ENCODE measurements around the gene GRIA2. TPM values are rescaled to one million over a fixed set of nuclear protein-coding genes. Genes with fewer than 3 reads are reported as not detected.

GRIA2 gene
- total RNA-seq, 2 donors from 2014 or later, result 0.91 to 5.1 TPM

DNA sequence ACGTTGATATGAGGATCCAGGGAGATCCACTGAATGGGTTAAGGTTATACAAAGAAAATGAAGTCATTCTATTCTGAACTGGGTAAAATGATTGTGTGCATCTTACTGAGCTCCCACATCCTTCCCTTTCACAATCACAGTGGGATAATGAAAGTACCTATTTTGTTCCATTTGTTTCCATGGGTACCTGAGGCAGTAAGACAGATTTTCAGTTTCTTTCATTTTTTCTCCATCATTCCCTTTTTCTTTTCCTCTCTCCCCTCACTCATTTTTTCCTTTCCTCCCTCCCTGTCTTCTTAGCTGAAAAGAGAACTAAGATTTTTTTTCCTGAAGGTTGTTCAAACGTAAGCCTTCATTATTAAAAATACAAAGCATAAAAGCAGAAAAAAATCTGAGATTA is 4.6 kb downstream of the GRIA2 start:
- WGBS, result 57% methylated on average over 2 of the region's 2 CpGs
- no peak overlapping the region for H3K4me3 ChIP-seq
- H3K27me3 ChIP-seq (replicated peaks; ENCODE audit: insufficient read depth), result peaks cover 13% of the 10 kb centered on the region
- H3K27ac ChIP-seq, result no peak overlapping the region
- DNase-seq (ENCODE audit: low spot score), result no peak
- TF ChIP-seq POLR2AphosphoS5 (IDR thresholded peaks at IDR 0.05), result no peak
- TF ChIP-seq POLR2A (IDR thresholded peaks at IDR 0.05), result no peak
- TF ChIP-seq, protein P1, sequence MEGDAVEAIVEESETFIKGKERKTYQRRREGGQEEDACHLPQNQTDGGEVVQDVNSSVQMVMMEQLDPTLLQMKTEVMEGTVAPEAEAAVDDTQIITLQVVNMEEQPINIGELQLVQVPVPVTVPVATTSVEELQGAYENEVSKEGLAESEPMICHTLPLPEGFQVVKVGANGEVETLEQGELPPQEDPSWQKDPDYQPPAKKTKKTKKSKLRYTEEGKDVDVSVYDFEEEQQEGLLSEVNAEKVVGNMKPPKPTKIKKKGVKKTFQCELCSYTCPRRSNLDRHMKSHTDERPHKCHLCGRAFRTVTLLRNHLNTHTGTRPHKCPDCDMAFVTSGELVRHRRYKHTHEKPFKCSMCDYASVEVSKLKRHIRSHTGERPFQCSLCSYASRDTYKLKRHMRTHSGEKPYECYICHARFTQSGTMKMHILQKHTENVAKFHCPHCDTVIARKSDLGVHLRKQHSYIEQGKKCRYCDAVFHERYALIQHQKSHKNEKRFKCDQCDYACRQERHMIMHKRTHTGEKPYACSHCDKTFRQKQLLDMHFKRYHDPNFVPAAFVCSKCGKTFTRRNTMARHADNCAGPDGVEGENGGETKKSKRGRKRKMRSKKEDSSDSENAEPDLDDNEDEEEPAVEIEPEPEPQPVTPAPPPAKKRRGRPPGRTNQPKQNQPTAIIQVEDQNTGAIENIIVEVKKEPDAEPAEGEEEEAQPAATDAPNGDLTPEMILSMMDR (IDR thresholded peaks at IDR 0.05), result no peak
- intact Hi-C loops (cut with DNase I), result loop anchor here (10.0 kb wide), 1 partner anchor 750 kb away; no protein-coding TSS in a partner anchor
- no peaks in the 10 kb centered on the region for H3K9me3 ChIP-seq
- no peaks in the 10 kb centered on the region for H3K36me3 ChIP-seq
- no peaks in the 10 kb centered on the region for H3K4me1 ChIP-seq (replicated peaks)

DNA sequence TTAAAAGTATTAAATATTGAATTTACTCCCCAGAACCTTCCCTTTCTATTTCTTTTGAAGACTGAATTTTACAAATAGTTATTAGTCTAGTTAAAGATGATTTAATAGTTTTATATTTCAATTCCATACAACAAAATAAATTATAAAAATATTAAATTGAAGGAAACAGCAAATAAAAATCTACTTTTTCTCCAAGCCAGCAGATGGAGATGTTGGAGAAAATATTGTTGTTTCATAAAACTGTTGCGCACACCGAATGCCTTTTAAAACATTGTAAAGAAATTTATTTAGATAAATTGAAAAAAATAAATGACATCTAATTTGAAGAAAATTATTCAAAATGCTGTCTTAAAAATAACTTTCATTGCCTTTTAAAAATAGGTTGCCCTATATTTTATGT is 5.5 kb downstream of the GRIA2 start:
- intact Hi-C loops (cut with DNase I), result loop anchor here (10.0 kb wide), 1 partner anchor 749 kb away; no protein-coding TSS in a partner anchor
- no peak overlapping the region for H3K27ac ChIP-seq
- TF ChIP-seq, protein P1 (IDR thresholded peaks at IDR 0.05), result no peak
- TF ChIP-seq POLR2A (IDR thresholded peaks at IDR 0.05) (no peak), POLR2AphosphoS5 (IDR thresholded peaks at IDR 0.05) (no peak)
- 83% methylated on average over 2 of the region's 2 CpGs for WGBS
- no peaks in the 10 kb centered on the region for H3K9me3 ChIP-seq
- H3K36me3 ChIP-seq, result no peaks in the 10 kb centered on the region
- H3K4me3 ChIP-seq, result no peak overlapping the region
- DNase-seq (ENCODE audit: low spot score), result no peak
- H3K4me1 ChIP-seq (replicated peaks), result no peaks in the 10 kb centered on the region
- peaks cover 10% of the 10 kb centered on the region for H3K27me3 ChIP-seq (replicated peaks; ENCODE audit: insufficient read depth)

DNA sequence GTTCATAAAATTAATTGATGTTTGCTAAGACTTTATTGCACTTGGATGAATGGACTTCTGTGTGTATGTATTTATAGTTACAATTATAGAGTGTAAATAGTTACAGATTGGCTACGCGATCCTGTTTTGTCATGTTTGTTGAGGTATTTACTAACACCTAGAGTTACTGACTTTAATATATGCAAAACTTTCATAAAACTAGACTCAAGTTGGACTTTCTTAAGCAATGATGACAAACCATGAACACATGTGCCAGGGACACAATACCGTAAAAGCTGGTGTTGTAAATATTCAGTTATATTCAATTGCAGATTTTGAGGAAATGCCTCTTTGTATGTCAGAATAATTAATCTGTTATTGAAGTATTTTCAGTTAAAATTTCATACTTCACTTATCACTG is 6.1 kb downstream of the GRIA2 start:
- intact Hi-C loops (cut with DNase I), result loop anchor here (10.0 kb wide), 1 partner anchor 748 kb away; no protein-coding TSS in a partner anchor
- 63% methylated on average over 3 of the region's 3 CpGs for WGBS
- TF ChIP-seq POLR2AphosphoS5 (IDR thresholded peaks at IDR 0.05), result no peak
- TF ChIP-seq, protein P1 (IDR thresholded peaks at IDR 0.05), result no peak
- TF ChIP-seq POLR2A (IDR thresholded peaks at IDR 0.05), result no peak

DNA sequence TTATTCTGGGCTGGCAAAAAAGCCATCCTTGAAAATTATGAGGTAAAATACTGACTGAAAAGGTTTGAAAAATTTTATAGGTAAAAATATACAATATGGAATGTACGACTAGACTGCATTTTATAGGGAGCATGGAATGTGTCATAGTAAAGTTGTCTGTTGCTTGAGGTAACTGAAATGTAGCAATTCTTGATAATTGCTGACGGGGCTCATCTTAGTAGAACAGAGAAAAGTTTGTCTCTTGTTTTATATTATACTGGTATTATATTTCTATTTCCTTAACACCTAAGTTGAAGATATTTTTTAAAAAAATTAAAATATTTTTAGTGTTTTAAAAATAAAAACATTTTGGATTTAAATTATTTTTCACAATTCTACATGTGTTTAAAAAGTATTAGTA is 11.0 kb downstream of the GRIA2 start:
- WGBS, result 46% methylated on average over 2 of the region's 2 CpGs
- TF ChIP-seq POLR2AphosphoS5 (IDR thresholded peaks at IDR 0.05), result no peak
- TF ChIP-seq, protein P1 (IDR thresholded peaks at IDR 0.05), result no peak
- no peak for TF ChIP-seq POLR2A (IDR thresholded peaks at IDR 0.05)
- Histone ChIP-seq H3K36me3 (no peaks in the 10 kb centered on the region), H3K4me1 (replicated peaks) (no peaks in the 10 kb centered on the region), H3K9me3 (no peaks in the 10 kb centered on the region), H3K27me3 (replicated peaks; ENCODE audit: insufficient read depth) (no peaks in the 10 kb centered on the region), H3K4me3 (no peak overlapping the region), H3K27ac (no peak overlapping the region)
- no peak for DNase-seq (ENCODE audit: low spot score)
- intact Hi-C loops (cut with DNase I), result no loop called here

More for the DNA sequence above, 6.1 kb downstream of the GRIA2 start:
- peaks cover 10% of the 10 kb centered on the region for H3K27me3 ChIP-seq (replicated peaks; ENCODE audit: insufficient read depth)
- H3K36me3 ChIP-seq, result no peaks in the 10 kb centered on the region
- H3K9me3 ChIP-seq, result no peaks in the 10 kb centered on the region
- H3K4me3 ChIP-seq, result no peak overlapping the region
- no peak overlapping the region for H3K27ac ChIP-seq
- no peaks in the 10 kb centered on the region for H3K4me1 ChIP-seq (replicated peaks)
- no peak for DNase-seq (ENCODE audit: low spot score)

DNA sequence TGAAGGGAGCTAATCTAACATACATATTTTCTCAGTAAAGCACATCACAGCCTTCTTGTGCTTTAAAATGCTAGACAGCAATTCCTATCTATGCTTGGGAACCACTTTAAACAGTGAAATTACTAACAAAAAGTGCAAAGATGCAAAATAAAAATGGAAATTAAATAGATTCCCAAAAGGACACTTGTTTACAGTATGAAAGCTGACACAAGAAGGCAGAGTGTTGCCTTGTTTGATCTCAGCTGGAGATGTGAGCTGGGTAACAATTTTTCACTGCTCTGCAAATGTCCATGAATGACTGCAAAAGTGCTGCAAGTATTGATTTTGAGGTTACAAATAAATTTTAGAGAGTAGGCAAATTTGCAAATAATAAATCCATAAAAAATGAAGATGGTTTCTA is 22.3 kb downstream of the GRIA2 start:
- DNase-seq (ENCODE audit: low spot score), result no peak
- Histone ChIP-seq H3K36me3 (no peaks in the 10 kb centered on the region), H3K9me3 (no peaks in the 10 kb centered on the region), H3K4me3 (no peak overlapping the region), H3K27ac (no peak overlapping the region), H3K4me1 (replicated peaks) (no peaks in the 10 kb centered on the region), H3K27me3 (replicated peaks; ENCODE audit: insufficient read depth) (no peaks in the 10 kb centered on the region)
- intact Hi-C loops (cut with DNase I), result no loop called here
- no peak for TF ChIP-seq POLR2A (IDR thresholded peaks at IDR 0.05)
- TF ChIP-seq POLR2AphosphoS5 (IDR thresholded peaks at IDR 0.05), result no peak
- TF ChIP-seq, protein P1 (IDR thresholded peaks at IDR 0.05), result no peak
